HG02885 (cell line): Measurements from ENCODE around the gene WWC2.

ENCODE experiments used
- ATAC-seq: cut with Tn5 transposase; IDR thresholded peaks from one replicate; pipeline ENCODE4 v1.9.1; 2021; ENCODE audit warnings: mild to moderate bottlenecking; ENCODE audit not compliant: unreplicated experiment, poor library complexity

The WWC2 gene

DNA sequence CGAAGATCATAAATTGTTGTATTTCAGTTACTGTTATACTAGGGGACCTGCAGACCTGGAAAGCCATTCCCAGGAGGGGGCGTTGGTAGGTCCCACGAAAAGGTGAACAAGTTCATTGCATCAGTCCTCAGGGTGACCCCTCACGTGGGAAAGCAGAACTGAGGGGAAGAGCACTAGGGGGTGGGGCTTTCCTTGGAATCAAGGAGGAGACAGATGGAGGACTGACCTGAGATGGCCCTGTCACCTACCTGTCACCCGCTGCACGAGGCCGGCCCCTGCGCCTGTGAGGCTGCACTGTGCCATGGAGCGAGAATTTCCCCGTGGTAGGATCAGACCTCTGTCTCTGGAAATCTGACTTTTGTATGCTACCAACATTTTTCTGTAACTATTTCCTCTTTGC, 265.0 kb downstream of the WWC2 start:
- no peak for ATAC-seq

DNA sequence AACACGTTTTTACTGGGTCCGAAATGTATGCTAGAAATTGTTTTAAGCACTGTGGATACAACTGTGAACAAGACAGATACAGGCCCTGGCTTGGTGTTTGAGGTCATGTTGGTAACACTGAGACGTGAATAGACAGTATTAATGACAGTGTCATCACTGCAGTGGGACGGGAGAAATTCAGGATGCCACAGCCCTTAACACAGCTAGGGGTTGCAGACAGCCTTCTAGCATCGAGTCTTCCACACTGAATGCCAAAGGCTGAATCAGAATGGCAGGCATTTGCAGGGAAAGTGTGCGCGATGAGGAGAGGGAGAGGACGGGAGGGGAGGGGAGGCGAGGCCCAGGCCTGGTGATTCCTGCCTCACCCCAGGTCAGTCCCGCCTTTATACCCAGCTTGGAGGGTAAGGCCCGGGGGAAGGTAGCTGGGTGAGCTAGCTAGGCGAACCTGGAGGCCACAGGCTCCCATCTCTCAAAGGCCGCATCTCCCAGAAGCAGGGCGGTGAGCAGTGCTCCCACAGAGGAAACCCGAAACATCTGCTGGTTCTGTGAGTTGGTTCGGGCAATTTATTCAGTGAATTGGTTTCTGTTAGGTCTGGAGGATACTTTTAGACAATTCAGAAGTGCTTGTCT, 267.3 kb downstream of the WWC2 start:
- no peak for ATAC-seq

DNA sequence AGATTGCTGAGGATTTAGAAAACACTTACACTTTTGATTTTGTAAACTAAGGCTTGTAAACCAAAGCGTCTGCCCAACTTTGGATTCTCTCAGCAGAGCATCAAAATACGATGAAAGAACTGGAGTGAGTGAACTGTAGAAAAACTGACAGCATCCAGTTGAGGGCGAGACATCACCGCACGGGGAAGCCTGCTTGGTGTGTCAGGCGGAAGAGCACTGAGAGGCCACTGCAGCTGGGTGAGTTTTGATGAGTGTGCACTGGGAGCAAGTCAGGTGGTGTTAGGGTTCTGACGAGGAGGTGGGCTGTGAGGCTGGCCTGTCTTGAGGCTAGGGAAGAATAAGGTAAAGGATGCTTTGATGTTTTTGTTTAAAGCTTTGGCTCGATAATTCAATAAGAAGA, 270.0 kb downstream of the WWC2 start:
- ATAC-seq, result no peak
